Activated T-helper 1 cell treated with anti-CD3 and anti-CD28 coated beads, Interleukin-12 subunit alpha, Interleukin-12 subunit beta, Interleukin-2, Interleukin-4 antibody, amounts not matched to agents 30 ng/mL and 10 ng/mL and 1 ng/mL, durations not matched to agents 14 hours and 24 hours and 36 hours (primary cell): ENCODE measurements around the gene SVIL. TPM values are rescaled to one million over a fixed set of nuclear protein-coding genes. Genes with fewer than 3 reads are reported as not detected.
A peak's percentile ranks its signal among the peaks of the same experiment; 100 is the strongest.

ENCODE experiments used
- DNase-seq: peaks from one replicate; pipeline ENCODE4 v3.0.0; 2021; ENCODE audit warnings: low spot score
- H3K27ac Mint-ChIP-seq: one replicate; pipeline ENCODE4 v1.8.0; 2021; ENCODE audit warnings: mild to moderate bottlenecking, mixed read lengths
- H3K27me3 Mint-ChIP-seq: one replicate; pipeline ENCODE4 v1.8.0; 2022; ENCODE audit warnings: mild to moderate bottlenecking, moderate library complexity, mixed read lengths; ENCODE audit not compliant: insufficient read depth
- H3K36me3 Mint-ChIP-seq: one replicate; pipeline ENCODE4 v1.8.0; 2021; ENCODE audit warnings: low read depth, mixed read lengths
- H3K4me1 Mint-ChIP-seq: one replicate; pipeline ENCODE4 v1.8.0; 2021; ENCODE audit warnings: low read depth, mixed read lengths
- H3K4me3 Mint-ChIP-seq: one replicate; pipeline ENCODE4 v1.8.0; 2021; ENCODE audit warnings: mild to moderate bottlenecking, moderate library complexity, mixed read lengths
- H3K9me3 Mint-ChIP-seq: one replicate; pipeline ENCODE4 v1.8.0; 2021; ENCODE audit warnings: mixed read lengths
- intact Hi-C: fragments of 100-400 bp; cut with micrococcal nuclease; formaldehyde crosslinking; loops from one replicate; pipeline ENCODE4 v1.15.1; 2024
- total RNA-seq: library from RNA; stranded (reverse); gene quantifications from 2 replicates; pipeline ENCODE4 v1.2.3, GENCODE V29; 2022

Gene SVIL
- total RNA-seq, 1 donor from 2014 or later, result 8.1 TPM

DNA sequence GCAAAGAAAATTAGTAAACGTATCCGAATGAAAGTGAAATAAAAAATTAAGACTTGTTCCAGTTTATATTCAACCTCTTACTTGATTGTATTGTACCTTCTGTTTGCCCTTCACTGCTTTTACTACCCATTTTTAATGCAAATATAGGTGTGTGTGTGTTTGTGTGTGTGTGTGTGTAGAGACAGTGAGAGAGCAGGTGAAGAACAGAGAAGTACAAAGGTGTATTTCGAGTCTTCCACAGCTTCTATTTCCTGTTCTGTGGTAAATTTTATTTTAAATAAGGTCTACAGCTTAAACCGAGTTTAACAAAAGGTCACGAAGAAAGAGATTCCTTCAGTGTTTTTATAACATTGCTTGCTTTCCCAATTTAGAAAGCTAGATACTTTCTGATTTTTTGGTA is 12.7 kb upstream of the SVIL start:
- no peak for DNase-seq
- H3K4me3 Mint-ChIP-seq, result no peak overlapping the region
- H3K4me1 Mint-ChIP-seq, result peaks cover 22% of the 10 kb centered on the region
- H3K27ac Mint-ChIP-seq, result no peak overlapping the region
- peaks cover 3% of the 10 kb centered on the region for H3K36me3 Mint-ChIP-seq
- peaks cover 29% of the 10 kb centered on the region for H3K27me3 Mint-ChIP-seq
- intact Hi-C loops, result no loop called here
- no peaks in the 10 kb centered on the region for H3K9me3 Mint-ChIP-seq

DNA sequence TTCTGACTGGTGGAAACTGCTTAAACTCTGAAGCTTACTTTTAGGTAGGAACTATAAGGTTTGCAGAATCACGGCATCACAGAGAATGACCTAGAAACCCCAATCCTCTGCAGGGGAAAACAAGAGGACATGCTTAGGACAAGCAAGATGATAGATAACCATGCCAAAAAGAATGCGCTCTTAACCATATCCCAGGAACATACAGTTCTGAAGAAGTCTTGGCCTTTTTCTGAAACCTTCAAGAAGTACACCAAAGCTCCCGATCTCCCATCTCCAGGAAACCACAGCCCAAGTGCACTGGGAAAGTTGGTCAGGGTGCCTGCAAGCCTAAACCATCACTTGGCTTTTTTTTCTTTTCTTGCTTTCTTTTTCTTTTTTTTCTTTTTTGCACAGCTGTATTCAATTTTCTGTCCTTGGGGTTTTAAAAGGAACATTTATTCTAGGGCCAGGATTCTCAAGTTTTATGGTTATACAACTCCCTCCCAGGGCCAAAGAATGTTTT is 12.2 kb upstream of the SVIL start:
- H3K4me3 Mint-ChIP-seq, result no peak overlapping the region
- H3K36me3 Mint-ChIP-seq, result peaks cover 3% of the 10 kb centered on the region
- no peaks in the 10 kb centered on the region for H3K9me3 Mint-ChIP-seq
- intact Hi-C loops, result no loop called here
- no peak for DNase-seq
- peaks cover 22% of the 10 kb centered on the region for H3K4me1 Mint-ChIP-seq
- H3K27ac Mint-ChIP-seq, result no peak overlapping the region
- H3K27me3 Mint-ChIP-seq, result peaks cover 29% of the 10 kb centered on the region

- H3K4me1 Mint-ChIP-seq, result peaks cover 22% of the 10 kb centered on the region
- no peak overlapping the region for H3K27ac Mint-ChIP-seq
- no peak overlapping the region for H3K4me3 Mint-ChIP-seq
- no peak for DNase-seq
- peaks cover 3% of the 10 kb centered on the region for H3K36me3 Mint-ChIP-seq
- H3K27me3 Mint-ChIP-seq, result peaks cover 24% of the 10 kb centered on the region
- intact Hi-C loops, result no loop called here
- H3K9me3 Mint-ChIP-seq, result no peaks in the 10 kb centered on the region
These were observed 11.6 kb upstream of the SVIL start for GRCh38 chr10:29646238-29646902.

GRCh38 chr10:29643771-29644501 is 9.2 kb upstream of the SVIL start:
- no peaks in the 10 kb centered on the region for H3K9me3 Mint-ChIP-seq
- H3K36me3 Mint-ChIP-seq, result peaks cover 3% of the 10 kb centered on the region
- intact Hi-C loops, result no loop called here
- no peak overlapping the region for H3K4me3 Mint-ChIP-seq
- H3K27me3 Mint-ChIP-seq, result peaks cover 20% of the 10 kb centered on the region
- no peak overlapping the region for H3K27ac Mint-ChIP-seq
- no peak for DNase-seq
- peaks cover 22% of the 10 kb centered on the region for H3K4me1 Mint-ChIP-seq

- H3K4me1 Mint-ChIP-seq, result peaks cover 16% of the 10 kb centered on the region
- H3K27ac Mint-ChIP-seq, result no peak overlapping the region
- intact Hi-C loops, result no loop called here
- H3K36me3 Mint-ChIP-seq, result peaks cover 1% of the 10 kb centered on the region
- DNase-seq, result no peak
- no peak overlapping the region for H3K4me3 Mint-ChIP-seq
- H3K9me3 Mint-ChIP-seq, result no peaks in the 10 kb centered on the region
- H3K27me3 Mint-ChIP-seq, result peaks cover 15% of the 10 kb centered on the region
These were observed 8.2 kb upstream of the SVIL start for GRCh38 chr10:29642990-29643389.

DNA sequence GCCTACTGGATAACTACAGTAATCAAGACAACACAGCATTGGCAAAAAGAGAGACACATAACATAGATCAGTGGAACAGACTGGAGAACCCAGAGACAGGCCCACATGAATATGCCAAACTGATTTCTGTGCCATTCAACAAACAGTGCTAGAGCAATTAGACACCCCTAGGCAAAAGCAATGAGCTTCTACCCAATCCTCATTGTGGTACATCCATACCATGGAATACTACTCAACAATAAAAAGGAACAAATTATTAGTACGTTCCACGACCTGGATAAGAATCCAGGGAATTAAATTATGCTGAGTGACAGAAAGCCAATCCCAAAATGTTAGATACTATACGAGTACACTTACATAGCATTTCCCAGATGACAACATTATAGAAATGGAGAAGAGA is 2.8 kb upstream of the SVIL start:
- H3K36me3 Mint-ChIP-seq, result peaks cover 3% of the 10 kb centered on the region
- H3K9me3 Mint-ChIP-seq, result no peaks in the 10 kb centered on the region
- peaks cover 7% of the 10 kb centered on the region for H3K27me3 Mint-ChIP-seq
- no peak overlapping the region for H3K4me3 Mint-ChIP-seq
- intact Hi-C loops, result no loop called here
- no peak overlapping the region for H3K27ac Mint-ChIP-seq
- no peak for DNase-seq
- H3K4me1 Mint-ChIP-seq, result peaks cover 32% of the 10 kb centered on the region

- no peak overlapping the region for H3K4me3 Mint-ChIP-seq
- H3K27me3 Mint-ChIP-seq, result peaks cover 2% of the 10 kb centered on the region
- no peak for DNase-seq
- H3K36me3 Mint-ChIP-seq, result peaks cover 3% of the 10 kb centered on the region
- peaks cover 32% of the 10 kb centered on the region for H3K4me1 Mint-ChIP-seq
- no peaks in the 10 kb centered on the region for H3K9me3 Mint-ChIP-seq
- intact Hi-C loops, result no loop called here
- peak overlapping the region; percentile 65 for H3K27ac Mint-ChIP-seq
These were observed 1.4 kb upstream of the SVIL start for GRCh38 chr10:29636178-29636577.

DNA sequence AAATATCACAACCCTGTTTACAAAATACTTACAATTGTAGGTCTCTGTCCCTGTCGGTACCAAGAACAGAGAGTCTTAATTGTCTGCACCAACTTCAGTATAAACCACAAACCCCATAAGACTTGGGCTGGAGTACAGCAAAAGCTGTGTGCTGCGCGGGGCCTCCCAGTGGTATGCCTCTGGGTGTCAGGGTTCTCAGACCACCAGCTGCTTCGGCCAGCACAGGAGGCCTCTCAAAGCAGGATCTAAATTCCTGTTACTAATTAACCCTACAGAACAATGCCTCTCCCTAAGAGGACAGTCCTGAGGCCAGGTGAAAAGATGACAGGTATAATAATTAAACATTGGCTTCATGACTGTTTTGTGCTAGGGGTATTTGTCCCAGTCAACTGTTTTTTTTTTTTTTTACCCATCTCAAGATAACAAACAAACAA is 957 bp upstream of the SVIL start:
- H3K9me3 Mint-ChIP-seq, result no peaks in the 10 kb centered on the region
- no peak for DNase-seq
- H3K27me3 Mint-ChIP-seq, result peaks cover 2% of the 10 kb centered on the region
- no peak overlapping the region for H3K27ac Mint-ChIP-seq
- H3K36me3 Mint-ChIP-seq, result peaks cover 3% of the 10 kb centered on the region
- peaks cover 32% of the 10 kb centered on the region for H3K4me1 Mint-ChIP-seq
- intact Hi-C loops, result loop anchor here (2.0 kb wide), 1 partner anchor 99 kb away; no protein-coding TSS in a partner anchor
- no peak overlapping the region for H3K4me3 Mint-ChIP-seq

- Mint-ChIP-seq H3K27me3 (peaks cover 2% of the 10 kb centered on the region), H3K27ac (no peak overlapping the region), H3K9me3 (no peaks in the 10 kb centered on the region), H3K4me3 (no peak overlapping the region), H3K36me3 (peaks cover 3% of the 10 kb centered on the region), H3K4me1 (peaks cover 32% of the 10 kb centered on the region)
- intact Hi-C loops, result loop anchor here (2.0 kb wide), 1 partner anchor 101 kb away; no protein-coding TSS in a partner anchor
- no peak for DNase-seq
These were observed 666 bp downstream of the SVIL start for GRCh38 chr10:29634105-29634504.

GRCh38 chr10:29631049-29631339 is 3.8 kb downstream of the SVIL start:
- no peak for DNase-seq
- Mint-ChIP-seq H3K4me3 (no peak overlapping the region), H3K36me3 (no peaks in the 10 kb centered on the region), H3K9me3 (no peaks in the 10 kb centered on the region), H3K27ac (no peak overlapping the region), H3K4me1 (peaks cover 25% of the 10 kb centered on the region), H3K27me3 (peaks cover 9% of the 10 kb centered on the region)
- intact Hi-C loops, result no loop called here

DNA sequence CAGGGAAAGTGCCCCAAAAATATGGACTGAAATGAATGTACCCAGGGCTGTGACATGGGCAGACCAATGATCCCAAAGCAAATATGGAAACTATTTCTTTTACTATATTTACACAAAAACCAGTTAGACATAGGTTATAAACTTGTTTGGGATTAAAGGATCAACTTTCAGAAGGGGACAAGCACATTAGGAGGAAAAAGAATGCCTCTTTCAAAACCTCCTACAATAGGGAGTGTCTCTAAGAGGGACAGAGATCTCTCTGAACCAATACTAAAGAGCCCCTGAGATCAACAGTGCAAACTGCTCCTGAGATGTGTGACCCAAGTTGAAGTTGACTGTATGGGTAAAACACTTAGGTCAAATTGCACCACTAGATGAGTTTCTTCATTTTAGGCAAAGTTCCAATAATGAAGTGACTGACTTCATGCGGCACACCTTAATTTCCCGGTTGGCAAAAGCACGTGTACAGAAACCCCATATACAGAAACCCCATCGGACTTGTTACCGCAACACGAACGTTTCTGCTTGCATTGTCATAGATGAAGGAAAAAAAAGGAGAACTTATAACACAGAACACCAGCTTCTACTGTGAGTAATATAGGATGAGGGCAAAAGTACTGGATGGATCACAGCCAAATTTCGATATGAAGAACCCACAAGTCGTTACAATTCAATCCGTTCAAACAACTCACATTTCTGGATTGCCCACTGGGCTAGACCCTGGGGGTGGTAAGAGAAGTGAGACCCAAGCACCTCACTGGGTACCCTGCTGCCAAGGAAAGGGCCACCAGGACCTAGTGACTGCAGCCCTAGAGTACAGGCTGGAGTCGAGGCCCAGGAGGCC is 4.3 kb downstream of the SVIL start:
- Mint-ChIP-seq H3K4me3 (no peak overlapping the region), H3K27ac (no peak overlapping the region), H3K36me3 (no peaks in the 10 kb centered on the region), H3K27me3 (peaks cover 9% of the 10 kb centered on the region), H3K4me1 (peaks cover 19% of the 10 kb centered on the region), H3K9me3 (no peaks in the 10 kb centered on the region)
- no peak for DNase-seq
- intact Hi-C loops, result no loop called here

- Mint-ChIP-seq H3K36me3 (no peaks in the 10 kb centered on the region), H3K27ac (no peak overlapping the region), H3K9me3 (no peaks in the 10 kb centered on the region), H3K4me3 (no peak overlapping the region), H3K27me3 (peaks cover 9% of the 10 kb centered on the region), H3K4me1 (peaks cover 11% of the 10 kb centered on the region)
- intact Hi-C loops, result no loop called here
- no peak for DNase-seq
These were observed 5.8 kb downstream of the SVIL start for GRCh38 chr10:29628912-29629526.
